Iris pigment epithelial cell (primary cell): ENCODE data around the gene EFNA5.

Experiments
- DNase-seq: peaks from one replicate; pipeline ENCODE4 v3.0.0-alpha.2; 2011; ENCODE audit warnings: low read depth

Gene EFNA5

GRCh38 chr5:107393851-107394250 lies 276.9 kb downstream of the EFNA5 start:
- DNase-seq = no peak

- no peak for DNase-seq
Observed at GRCh38 chr5:107391787-107392186, 278.9 kb downstream of the EFNA5 start.

GRCh38 chr5:107389775-107390148 lies 281.0 kb downstream of the EFNA5 start:
- no peak for DNase-seq

GRCh38 chr5:107389130-107389774 lies 281.5 kb downstream of the EFNA5 start:
- peak; percentile 83 for DNase-seq

- DNase-seq = peak; percentile 93
Observed at GRCh38 chr5:107388141-107388861, 282.4 kb downstream of the EFNA5 start.

GRCh38 chr5:107387526-107388140 lies 283.1 kb downstream of the EFNA5 start:
- peak; percentile 36 for DNase-seq

GRCh38 chr5:107385708-107386107 lies 285.0 kb downstream of the EFNA5 start:
- no peak for DNase-seq

- DNase-seq = no peak
Observed at GRCh38 chr5:107384256-107384655, 286.5 kb downstream of the EFNA5 start.

GRCh38 chr5:107383414-107383813 lies 287.3 kb downstream of the EFNA5 start:
- peak; percentile 65 for DNase-seq

GRCh38 chr5:107381189-107381856 lies 289.4 kb downstream of the EFNA5 start:
- peak; percentile 92 for DNase-seq

- DNase-seq = no peak
Observed at GRCh38 chr5:107380654-107381053, 290.1 kb downstream of the EFNA5 start.

GRCh38 chr5:107378218-107378899 lies 292.4 kb downstream of the EFNA5 start:
- peak; percentile 19 for DNase-seq

GRCh38 chr5:107377277-107377609 lies 293.5 kb downstream of the EFNA5 start:
- DNase-seq = no peak

- peak; percentile 93 for DNase-seq
Observed at GRCh38 chr5:107376546-107377276, 294.0 kb downstream of the EFNA5 start.

GRCh38 chr5:107373549-107374263 lies 297.0 kb downstream of the EFNA5 start:
- no peak for DNase-seq

GRCh38 chr5:107372723-107373450 lies 297.9 kb downstream of the EFNA5 start:
- peak; percentile 41 for DNase-seq

GRCh38 chr5:107370396-107370968 lies 300.3 kb downstream of the EFNA5 start:
- no peak for DNase-seq

GRCh38 chr5:107369622-107370021 lies 301.1 kb downstream of the EFNA5 start:
- DNase-seq = no peak

GRCh38 chr5:107368615-107369014 lies 302.1 kb downstream of the EFNA5 start:
- no peak for DNase-seq

- no peak for DNase-seq
Observed at GRCh38 chr5:107367939-107368338, 302.8 kb downstream of the EFNA5 start.
